ENCODE measurements around the gene MYCN. TPM values are rescaled to one million over a fixed set of nuclear protein-coding genes. Genes with fewer than 3 reads are reported as not detected.
"Not testable (repeated sequence)": the region's sequence is repeated elsewhere in the genome, so short reads cannot be mapped to it uniquely, and the experiment has no call there.

MYCN gene
- total and polyA plus RNA-seq, 2 donors (not counting 1 experiment from before 2014, with no cell fraction given) = not detected

GRCh38 chr2:15926252-15926651 is 14.1 kb upstream of the MYCN start:
- H3K9ac ChIP-seq (ENCODE audit: insufficient read depth, low read length) = no peak overlapping the region
- no peaks in the 10 kb centered on the region for H3K9me3 ChIP-seq (ENCODE audit: control insufficient read depth, insufficient read depth, low read depth, low read length)
- H3K4me3 ChIP-seq (replicated peaks in 1 of 4; ENCODE audit: control extremely low read depth in 1 of 4, insufficient read depth in 1 of 4, low read depth in 3 of 4, low read length in 4 of 4) = no peak overlapping the region
- H3K4me1 ChIP-seq (ENCODE audit: control insufficient read depth, extremely low read depth, insufficient read depth, low read length) = no peaks in the 10 kb centered on the region
- H3K79me2 ChIP-seq (ENCODE audit: control insufficient read depth, insufficient read depth, low read length) = no peaks in the 10 kb centered on the region
- H3K36me3 ChIP-seq (ENCODE audit: control insufficient read depth, insufficient read depth, low read length) = no peaks in the 10 kb centered on the region
- H3K27me3 ChIP-seq (ENCODE audit: control insufficient read depth, insufficient read depth, low read length) = no peaks in the 10 kb centered on the region
- no peak overlapping the region for H3K27ac ChIP-seq (ENCODE audit: insufficient read depth, low read length)
- no peak for DNase-seq (ENCODE audit: low read depth in 2 of 2)
- H3K4me2 ChIP-seq (ENCODE audit: extremely low read depth, insufficient read depth, low read length) = no peak overlapping the region
- H2AFZ ChIP-seq (ENCODE audit: low read length) = no peak overlapping the region
- no peaks in the 10 kb centered on the region for H4K20me1 ChIP-seq (ENCODE audit: control insufficient read depth, extremely low read depth, insufficient read depth, low read length)
- TF ChIP-seq EZH2 (IDR thresholded peaks at IDR 0.05; ENCODE audit: low read length, missing control alignments) (no peak), CTCF (conservative IDR thresholded peaks at IDR 0.05 in 1 of 2, IDR thresholded peaks at IDR 0.05 in 1 of 2; ENCODE audit: low read depth in 1 of 2, low read length in 2 of 2) (no peak)

- no peaks in the 10 kb centered on the region for H3K79me2 ChIP-seq (ENCODE audit: control insufficient read depth, insufficient read depth, low read length)
- H2AFZ ChIP-seq (ENCODE audit: low read length) = no peak overlapping the region
- H3K4me2 ChIP-seq (ENCODE audit: extremely low read depth, insufficient read depth, low read length) = no peak overlapping the region
- no peaks in the 10 kb centered on the region for H3K36me3 ChIP-seq (ENCODE audit: control insufficient read depth, insufficient read depth, low read length)
- TF ChIP-seq CTCF (conservative IDR thresholded peaks at IDR 0.05 in 1 of 2, IDR thresholded peaks at IDR 0.05 in 1 of 2; ENCODE audit: low read depth in 1 of 2, low read length in 2 of 2) (no peak), EZH2 (IDR thresholded peaks at IDR 0.05; ENCODE audit: low read length, missing control alignments) (no peak)
- H3K4me3 ChIP-seq (replicated peaks in 1 of 4; ENCODE audit: control extremely low read depth in 1 of 4, insufficient read depth in 1 of 4, low read depth in 3 of 4, low read length in 4 of 4) = no peak overlapping the region
- no peak for DNase-seq (ENCODE audit: low read depth in 2 of 2)
- H3K9ac ChIP-seq (ENCODE audit: insufficient read depth, low read length) = no peak overlapping the region
- H3K27me3 ChIP-seq (ENCODE audit: control insufficient read depth, insufficient read depth, low read length) = no peaks in the 10 kb centered on the region
- no peaks in the 10 kb centered on the region for H4K20me1 ChIP-seq (ENCODE audit: control insufficient read depth, extremely low read depth, insufficient read depth, low read length)
- no peaks in the 10 kb centered on the region for H3K9me3 ChIP-seq (ENCODE audit: control insufficient read depth, insufficient read depth, low read depth, low read length)
- no peak overlapping the region for H3K27ac ChIP-seq (ENCODE audit: insufficient read depth, low read length)
- H3K4me1 ChIP-seq (ENCODE audit: control insufficient read depth, extremely low read depth, insufficient read depth, low read length) = no peaks in the 10 kb centered on the region
Measured at GRCh38 chr2:15927551-15928218, 12.7 kb upstream of the MYCN start.

GRCh38 chr2:15929008-15929407 is 11.3 kb upstream of the MYCN start:
- H3K27me3 ChIP-seq (ENCODE audit: control insufficient read depth, insufficient read depth, low read length); H3K4me3 ChIP-seq (replicated peaks in 1 of 4; ENCODE audit: control extremely low read depth in 1 of 4, insufficient read depth in 1 of 4, low read depth in 3 of 4, low read length in 4 of 4); H3K9me3 ChIP-seq (ENCODE audit: control insufficient read depth, insufficient read depth, low read depth, low read length); H3K36me3 ChIP-seq (ENCODE audit: control insufficient read depth, insufficient read depth, low read length); H4K20me1 ChIP-seq (ENCODE audit: control insufficient read depth, extremely low read depth, insufficient read depth, low read length); DNase-seq (ENCODE audit: low read depth in 2 of 2); H3K27ac ChIP-seq (ENCODE audit: insufficient read depth, low read length); H3K79me2 ChIP-seq (ENCODE audit: control insufficient read depth, insufficient read depth, low read length); H3K4me2 ChIP-seq (ENCODE audit: extremely low read depth, insufficient read depth, low read length); H3K9ac ChIP-seq (ENCODE audit: insufficient read depth, low read length); H2AFZ ChIP-seq (ENCODE audit: low read length); H3K4me1 ChIP-seq (ENCODE audit: control insufficient read depth, extremely low read depth, insufficient read depth, low read length): not testable (repeated sequence)

Measured in fibroblast of lung (primary cell).